ENCODE data around the gene RARA. TPM values are rescaled to one million over a fixed set of nuclear protein-coding genes. Genes with fewer than 3 reads are reported as not detected.

The RARA gene
- total and polyA plus RNA-seq, 7 experiments from 2014 or later, result 6.7 to 115 (median 42.9) TPM

Other genes starting within 250 kb of the RARA start
- gene THRA, start 246.2 kb upstream of the RARA start, total RNA-seq, result 10 to 100 TPM in 4 of 5 experiments, 1 to 10 TPM in 1; 3.2 to 55.9 (median 48.4) TPM
- gene THRA, start 246.2 kb upstream of the RARA start, polyA plus RNA-seq, result 10 to 100 TPM; 17.7 to 26.2 TPM
- gene NR1D1, start 208.6 kb upstream of the RARA start, total RNA-seq, result 10 to 100 TPM in 4 of 5 experiments, 1 to 10 TPM in 1; 3.6 to 34.2 (median 17.3) TPM
- 10 to 100 TPM in 1 of 2 donors, 1 to 10 TPM in 1; 4.7 to 11.2 TPM for gene NR1D1, start 208.6 kb upstream of the RARA start, polyA plus RNA-seq
- 100 to 1,000 TPM in 4 of 5 experiments, 10 to 100 TPM in 1; 97.0 to 145 (median 113) TPM for gene MSL1, start 187.2 kb upstream of the RARA start, total RNA-seq
- gene MSL1, start 187.2 kb upstream of the RARA start, polyA plus RNA-seq, result 10 to 100 TPM in 1 of 2 donors, 1 to 10 TPM in 1; 8.0 to 11.3 TPM
- gene CASC3, start 168.6 kb upstream of the RARA start, total RNA-seq, result 100 to 1,000 TPM in 4 of 5 experiments, 10 to 100 TPM in 1; 93.4 to 160 (median 144) TPM
- 10 to 100 TPM; 43.5 to 51.5 TPM for gene CASC3, start 168.6 kb upstream of the RARA start, polyA plus RNA-seq
- gene RAPGEFL1, start 131.7 kb upstream of the RARA start, total RNA-seq, result 10 to 100 TPM in 1 of 5 experiments, 1 to 10 TPM in 4; 5.0 to 10.7 (median 6.3) TPM
- under 1 TPM; 0.24 to 0.47 TPM for gene RAPGEFL1, start 131.7 kb upstream of the RARA start, polyA plus RNA-seq
- 10 to 100 TPM; 24.8 to 31.8 (median 28.6) TPM for gene WIPF2, start 89.9 kb upstream of the RARA start, total RNA-seq
- gene WIPF2, start 89.9 kb upstream of the RARA start, polyA plus RNA-seq, result 1 to 10 TPM; 5.0 to 8.7 TPM
- 10 to 100 TPM in 1 of 5 experiments, 1 to 10 TPM in 1, under 1 TPM in 3; 0.51 to 73.6 (median 0.85) TPM for gene CDC6, start 21.3 kb upstream of the RARA start, total RNA-seq
- under 1 TPM; 0.09 to 0.24 TPM for gene CDC6, start 21.3 kb upstream of the RARA start, polyA plus RNA-seq
- under 1 TPM in 1 of 5 experiments, not detected in 4; 0.27 TPM for gene GJD3, start 55.6 kb downstream of the RARA start, total RNA-seq
- gene GJD3, start 55.6 kb downstream of the RARA start, polyA plus RNA-seq, result not detected
- gene TOP2A, start 108.7 kb downstream of the RARA start, total RNA-seq, result 100 to 1,000 TPM in 1 of 5 experiments, 1 to 10 TPM in 3, under 1 TPM in 1; 0.54 to 273 (median 1.2) TPM
- gene TOP2A, start 108.7 kb downstream of the RARA start, polyA plus RNA-seq, result not detected
- gene IGFBP4, start 134.3 kb downstream of the RARA start, total RNA-seq, result 100 to 1,000 TPM in 1 of 5 experiments, 1 to 10 TPM in 4; 1.5 to 116 (median 1.9) TPM
- gene IGFBP4, start 134.3 kb downstream of the RARA start, polyA plus RNA-seq, result 1 to 10 TPM in 1 of 2 donors, under 1 TPM in 1; 0.45 to 1.0 TPM
- 10 to 100 TPM in 1 of 5 experiments, 1 to 10 TPM in 2, not detected in 2; 1.2 to 10.3 (median 1.3) TPM for gene TNS4, start 192.4 kb downstream of the RARA start, total RNA-seq
- not detected for gene TNS4, start 192.4 kb downstream of the RARA start, polyA plus RNA-seq

Measured in naive thymus-derived CD4-positive, alpha-beta T cell (primary cell).